Esophagus squamous epithelium (tissue), 5 donors: ENCODE data around the gene PIH1D1. TPM values are rescaled to one million over a fixed set of nuclear protein-coding genes. Genes with fewer than 3 reads are reported as not detected.

Experiments used
- DNase-seq: peaks from one replicate; lab custom pipeline; 2025; lab: John Stamatoyannopoulos, UW
- H3K27ac ChIP-seq, 4 donors: fragments of 200-600 bp; sonication (generic); one replicate each; pipeline ENCODE4 v1.5.1; 2016 to 2019; ENCODE audit warnings: mild to moderate bottlenecking in 1 of 4
- H3K27me3 ChIP-seq, 4 donors: fragments of 200-600 bp; sonication (generic); 1 replicate in 3 of 4; 2 replicates in 1 of 4; pipeline versions ENCODE4 v1.5.1 to v1.6.0; 2017 to 2021; ENCODE audit warnings: antibody characterized with exemption in 1 of 4
- H3K36me3 ChIP-seq, 3 donors: fragments of 200-600 bp; sonication (generic); one replicate each; pipeline ENCODE4 v1.5.1; 2016 to 2019
- H3K4me1 ChIP-seq, 3 donors: fragments of 200-600 bp; sonication (generic); one replicate each; pipeline ENCODE4 v1.5.1; 2017 to 2019
- H3K4me3 ChIP-seq, 4 donors: fragments of 200-600 bp; sonication (generic); 1 replicate in 3 of 4; 2 replicates in 1 of 4; pipeline ENCODE4 v1.5.1; 2016 to 2019; ENCODE audit warnings: mild to moderate bottlenecking in 2 of 4, moderate library complexity in 1 of 4
- H3K9me3 ChIP-seq, 3 donors: fragments of 200-600 bp; sonication (generic); one replicate each; pipeline ENCODE4 v1.5.1; 2016 to 2019
- POLR2A ChIP-seq, 4 donors: fragments of 450-650 bp; IDR thresholded peaks; one replicate each; pipeline ENCODE4 v1.6.1; 2017; ENCODE audit warnings: antibody characterized with exemption in 4 of 4, mild to moderate bottlenecking in 4 of 4, moderate library complexity in 3 of 4
- WGBS, 2 donors: methylation state at CpG; one replicate each; pipeline ENCODE4 v1.1.5; 2018; 5-methylcytosine and 5-hydroxymethylcytosine counted together
- intact Hi-C: fragments of 100-400 bp; cut with DNase I; formaldehyde crosslinking; loops from one replicate; pipeline ENCODE4 v1.15.0; 2022
- total RNA-seq, 4 donors: library from RNA; depleted of rRNA; stranded (reverse); fragments of >200 nt; gene quantifications; one replicate each; pipeline ENCODE4 v1.1.0, GENCODE V29; 2016
- TF ChIP-seq, protein P1 (sequence below), 6 experiments: fragments of 450-650 bp in 4 of 6; fragments of 200-600 bp in 2 of 6; sonication (generic) in 2 of 6; IDR thresholded peaks; one replicate each; pipeline ENCODE4 v1.5.1; 2016 to 2019; ENCODE audit warnings: antibody characterized with exemption in 6 of 6, mild to moderate bottlenecking in 4 of 6, moderate library complexity in 4 of 6
- donor health status: DM: yes; HTN: yes; CAD: no.

Gene PIH1D1
- total RNA-seq, 4 donors from 2014 or later = 54.4 to 91.2 (median 67.2) TPM

DNA sequence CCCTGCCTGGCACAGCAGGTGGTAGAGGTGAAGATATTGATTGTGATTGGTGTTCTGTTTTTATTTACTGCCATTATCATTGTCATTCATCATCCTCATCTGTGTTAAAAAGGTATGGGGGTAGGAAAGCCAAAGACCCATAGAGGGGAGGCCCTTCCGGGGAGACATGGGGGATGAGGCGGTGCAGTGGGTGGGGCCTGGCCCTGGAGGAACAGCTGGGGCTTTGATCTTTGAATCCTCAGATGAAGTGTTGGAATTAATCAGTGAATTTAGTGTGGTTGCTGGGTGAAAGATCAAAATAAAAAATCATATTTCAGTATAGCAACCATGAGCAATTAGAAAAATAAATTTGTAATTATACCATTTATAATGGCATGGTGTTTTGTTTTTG lies 35.8 kb downstream of the PIH1D1 start:
- no peaks in the 10 kb centered on the region for H3K9me3 ChIP-seq
- no peaks in the 10 kb centered on the region for H3K36me3 ChIP-seq
- peaks cover 0 to 61% (median under 1%) of the 10 kb centered on the region in 4 donors for H3K27me3 ChIP-seq
- no peak for DNase-seq
- no peak for TF ChIP-seq POLR2A (IDR thresholded peaks at IDR 0.05)
- TF ChIP-seq, protein P1, sequence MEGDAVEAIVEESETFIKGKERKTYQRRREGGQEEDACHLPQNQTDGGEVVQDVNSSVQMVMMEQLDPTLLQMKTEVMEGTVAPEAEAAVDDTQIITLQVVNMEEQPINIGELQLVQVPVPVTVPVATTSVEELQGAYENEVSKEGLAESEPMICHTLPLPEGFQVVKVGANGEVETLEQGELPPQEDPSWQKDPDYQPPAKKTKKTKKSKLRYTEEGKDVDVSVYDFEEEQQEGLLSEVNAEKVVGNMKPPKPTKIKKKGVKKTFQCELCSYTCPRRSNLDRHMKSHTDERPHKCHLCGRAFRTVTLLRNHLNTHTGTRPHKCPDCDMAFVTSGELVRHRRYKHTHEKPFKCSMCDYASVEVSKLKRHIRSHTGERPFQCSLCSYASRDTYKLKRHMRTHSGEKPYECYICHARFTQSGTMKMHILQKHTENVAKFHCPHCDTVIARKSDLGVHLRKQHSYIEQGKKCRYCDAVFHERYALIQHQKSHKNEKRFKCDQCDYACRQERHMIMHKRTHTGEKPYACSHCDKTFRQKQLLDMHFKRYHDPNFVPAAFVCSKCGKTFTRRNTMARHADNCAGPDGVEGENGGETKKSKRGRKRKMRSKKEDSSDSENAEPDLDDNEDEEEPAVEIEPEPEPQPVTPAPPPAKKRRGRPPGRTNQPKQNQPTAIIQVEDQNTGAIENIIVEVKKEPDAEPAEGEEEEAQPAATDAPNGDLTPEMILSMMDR (IDR thresholded peaks at IDR 0.05) = no peak
- H3K27ac ChIP-seq = no peak overlapping the region
- H3K4me1 ChIP-seq = peaks cover 0 to 5% (median 1%) of the 10 kb centered on the region in 3 donors
- intact Hi-C loops = no loop called here
- H3K4me3 ChIP-seq = no peak overlapping the region
- 80 to 83% methylated on average over 2 of the region's 2 CpGs for WGBS, 2 donors

DNA sequence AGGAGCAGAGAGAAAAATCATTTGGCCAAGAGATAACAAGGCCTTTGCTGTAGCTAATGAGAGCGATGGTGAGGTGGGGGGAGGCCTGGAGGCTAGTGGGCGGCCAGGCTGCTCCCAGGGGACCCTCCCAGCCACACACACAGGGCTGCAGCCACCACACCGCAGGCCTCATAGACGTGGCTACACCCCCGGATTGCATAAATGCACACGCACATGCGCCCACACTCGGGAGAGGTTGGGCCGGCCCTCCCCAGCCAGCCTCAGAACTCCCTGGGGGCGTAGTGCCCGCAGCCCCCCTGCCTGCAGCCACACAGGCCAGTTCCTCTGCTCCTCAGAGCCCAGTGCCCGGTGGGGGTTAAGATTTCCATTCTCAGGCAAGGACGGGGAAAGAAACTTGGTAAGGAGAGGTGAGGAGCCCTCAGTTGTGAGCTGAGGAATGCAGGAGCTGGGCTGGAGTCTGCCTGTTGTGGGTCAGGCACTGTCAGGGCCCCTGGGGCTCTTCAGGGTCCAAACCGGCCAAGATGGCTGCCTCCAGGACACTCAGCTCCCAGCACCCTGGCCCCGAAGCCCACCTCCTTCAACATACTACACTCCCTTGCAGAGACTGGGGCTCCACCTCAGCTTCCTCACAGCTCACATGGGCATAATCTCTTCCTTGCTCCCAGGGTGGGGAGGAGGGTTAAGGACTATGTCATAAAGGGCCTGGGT lies 36.4 kb downstream of the PIH1D1 start:
- WGBS, 2 donors = 40 to 57% methylated on average over 1 to 5 of the region's 15 CpGs
- Histone ChIP-seq H3K4me1 (no peaks in the 10 kb centered on the region), H3K27ac (no peak overlapping the region), H3K9me3 (no peaks in the 10 kb centered on the region), H3K36me3 (no peaks in the 10 kb centered on the region), H3K4me3 (no peak overlapping the region), H3K27me3 (peaks cover 0 to 55% (median 0%) of the 10 kb centered on the region in 4 donors)
- DNase-seq = no peak
- intact Hi-C loops = no loop called here
- TF ChIP-seq POLR2A (IDR thresholded peaks at IDR 0.05) = no peak
- TF ChIP-seq, protein P1 (IDR thresholded peaks at IDR 0.05) = no peak

DNA sequence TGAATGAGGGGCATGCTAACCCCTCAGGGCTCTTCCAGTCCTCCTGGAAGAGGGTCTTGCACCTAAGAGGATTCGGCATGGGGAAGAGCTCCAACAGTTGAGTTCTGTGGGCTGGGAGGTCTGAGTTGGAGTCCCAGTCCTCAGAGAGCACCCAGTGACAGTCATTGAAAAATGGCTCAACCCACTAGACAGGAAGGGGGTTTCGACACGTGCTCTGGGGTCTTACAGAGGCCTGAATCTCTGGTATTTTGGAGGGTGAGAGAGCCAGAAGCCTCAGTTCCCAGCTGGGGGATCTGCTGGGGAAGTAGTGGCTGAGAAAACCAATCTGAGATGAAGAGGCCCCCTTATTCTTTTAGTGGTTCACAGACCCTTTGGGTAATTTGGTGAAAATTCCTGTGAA lies 37.4 kb downstream of the PIH1D1 start:
- H3K36me3 ChIP-seq = no peaks in the 10 kb centered on the region
- no peak overlapping the region for H3K27ac ChIP-seq
- TF ChIP-seq, protein P1 (IDR thresholded peaks at IDR 0.05) = no peak
- no peak for TF ChIP-seq POLR2A (IDR thresholded peaks at IDR 0.05)
- 65 to 76% methylated on average over 2 to 3 of the region's 3 CpGs for WGBS, 2 donors
- no peaks in the 10 kb centered on the region for H3K4me1 ChIP-seq
- intact Hi-C loops = no loop called here
- no peak for DNase-seq
- no peak overlapping the region for H3K4me3 ChIP-seq
- no peaks in the 10 kb centered on the region for H3K9me3 ChIP-seq
- H3K27me3 ChIP-seq = peaks cover 0 to 45% (median 0%) of the 10 kb centered on the region in 4 donors

DNA sequence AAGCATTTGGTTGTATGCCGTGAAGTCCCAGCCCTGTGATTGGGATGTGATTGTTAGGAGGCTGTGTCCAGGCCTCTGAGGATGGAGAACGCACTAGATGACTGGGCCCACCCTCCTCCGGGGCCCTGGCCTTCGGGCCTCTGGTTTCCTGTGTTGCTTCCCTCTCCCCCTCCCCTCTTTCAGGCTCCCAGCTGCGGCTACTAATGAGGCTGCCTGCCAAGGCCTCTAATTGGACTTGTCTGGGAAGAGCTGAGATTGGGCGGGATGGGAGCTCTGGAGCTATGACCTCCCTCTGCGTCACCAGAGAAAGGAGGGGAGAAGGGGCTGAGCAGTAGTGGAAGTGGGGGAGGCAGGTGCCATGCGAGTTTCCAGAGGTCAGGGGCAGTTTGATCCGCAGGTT lies 38.3 kb downstream of the PIH1D1 start:
- no peak overlapping the region for H3K4me3 ChIP-seq
- intact Hi-C loops = no loop called here
- no peak for TF ChIP-seq POLR2A (IDR thresholded peaks at IDR 0.05)
- TF ChIP-seq, protein P1 (IDR thresholded peaks at IDR 0.05) = no peak
- WGBS, 2 donors = 87 to 90% methylated on average over 2 to 6 of the region's 9 CpGs
- peaks cover 0 to 36% (median 0%) of the 10 kb centered on the region in 4 donors for H3K27me3 ChIP-seq
- H3K27ac ChIP-seq = no peak overlapping the region
- no peaks in the 10 kb centered on the region for H3K36me3 ChIP-seq
- no peaks in the 10 kb centered on the region for H3K9me3 ChIP-seq
- DNase-seq = no peak
- H3K4me1 ChIP-seq = no peaks in the 10 kb centered on the region

DNA sequence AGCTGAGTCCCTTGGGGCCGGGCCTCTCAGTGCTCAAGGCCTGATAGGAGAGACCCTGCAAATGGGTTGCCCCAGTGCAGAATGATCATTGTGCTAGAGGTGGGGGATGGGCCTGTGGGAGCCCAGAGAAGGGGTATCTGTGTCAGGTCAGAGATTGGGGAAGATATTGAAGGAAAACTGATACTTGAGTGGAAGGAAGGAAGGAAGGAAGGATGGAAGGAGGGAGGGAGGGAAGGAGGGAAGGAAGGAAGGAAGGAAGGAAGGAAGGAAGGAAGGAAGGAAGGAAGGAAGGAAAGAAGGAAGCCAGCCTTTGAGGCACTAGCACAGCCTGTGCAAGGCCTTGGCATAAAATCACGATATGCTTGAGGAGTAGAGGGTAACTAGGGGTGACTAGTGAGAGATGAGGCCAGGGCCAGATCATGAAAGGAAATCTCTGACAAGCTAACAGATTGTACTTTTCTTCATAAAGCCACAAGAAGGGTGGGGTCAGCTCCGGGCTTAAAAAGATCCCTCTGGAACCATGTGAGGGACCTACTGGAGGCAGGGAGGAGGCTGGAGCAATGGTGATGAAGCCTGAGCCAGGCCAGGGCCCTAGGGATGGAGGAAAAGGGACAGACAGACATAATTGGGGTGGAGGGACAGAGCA lies 39.8 kb downstream of the PIH1D1 start:
- no peak for DNase-seq
- Histone ChIP-seq H3K4me3 (no peak overlapping the region), H3K9me3 (no peaks in the 10 kb centered on the region), H3K27me3 (peaks cover 0 to 21% (median 0%) of the 10 kb centered on the region in 4 donors), H3K36me3 (no peaks in the 10 kb centered on the region), H3K4me1 (no peaks in the 10 kb centered on the region), H3K27ac (no peak overlapping the region)
- 63 to 74% methylated on average over 2 to 3 of the region's 3 CpGs for WGBS, 2 donors
- intact Hi-C loops = no loop called here
- TF ChIP-seq, protein P1 (IDR thresholded peaks at IDR 0.05) = no peak
- no peak for TF ChIP-seq POLR2A (IDR thresholded peaks at IDR 0.05)
